ELR (cell line): ENCODE data around the gene GRIN2D.

Experiments used
- DNase-seq: peaks from one replicate; pipeline ENCODE4 v3.0.0-alpha.2; 2015; ENCODE audit warnings: low read depth

GRIN2D gene

GRCh38 chr19:48393559-48394330 is at the start of gene GRIN2D:
GRIN2D (plus strand) TSS chr19:48393668; CDS start chr19:48398393, 4,725 bp downstream.
- peak; percentile 40 for DNase-seq

- DNase-seq: no peak
These were observed 48.6 kb upstream of the GRIN2D start for GRCh38 chr19:48344892-48345291.

GRCh38 chr19:48346191-48346590 is 47.3 kb upstream of the GRIN2D start:
- DNase-seq: no peak

- no peak for DNase-seq
These were observed 45.4 kb upstream of the GRIN2D start for GRCh38 chr19:48348045-48348444.

- DNase-seq: no peak
These were observed 44.7 kb upstream of the GRIN2D start for GRCh38 chr19:48348737-48349136.

GRCh38 chr19:48350856-48351255 is 42.6 kb upstream of the GRIN2D start:
- no peak for DNase-seq

GRCh38 chr19:48351341-48351752 is 42.1 kb upstream of the GRIN2D start:
- DNase-seq: peak; percentile 69

- DNase-seq: peak; percentile 61
These were observed 39.8 kb upstream of the GRIN2D start for GRCh38 chr19:48353677-48354076.

GRCh38 chr19:48354332-48354992 is 39.0 kb upstream of the GRIN2D start:
- peak; percentile 36 for DNase-seq

- no peak for DNase-seq
These were observed 38.0 kb upstream of the GRIN2D start for GRCh38 chr19:48355365-48355954.

GRCh38 chr19:48359123-48359522 is 34.3 kb upstream of the GRIN2D start:
- no peak for DNase-seq

GRCh38 chr19:48361912-48362311 is 31.6 kb upstream of the GRIN2D start:
- no peak for DNase-seq

GRCh38 chr19:48362716-48363499 is 30.6 kb upstream of the GRIN2D start:
- peak; percentile 96 for DNase-seq

GRCh38 chr19:48363500-48363809 is 30.0 kb upstream of the GRIN2D start:
- no peak for DNase-seq

- peak; percentile 98 for DNase-seq
These were observed 29.5 kb upstream of the GRIN2D start, which contains the start of the genes SYNGR4 and TMEM143 for GRCh38 chr19:48363810-48364597. SYNGR4 (plus strand) TSS chr19:48364367; CDS start chr19:48365843, 1,476 bp downstream. TMEM143 (minus strand) TSS chr19:48363940; CDS start chr19:48363920, 20 bp downstream.

- no peak for DNase-seq
These were observed 28.7 kb upstream of the GRIN2D start for GRCh38 chr19:48364598-48365348.

- no peak for DNase-seq
These were observed 27.9 kb upstream of the GRIN2D start for GRCh38 chr19:48365602-48366001.

GRCh38 chr19:48367855-48368254 is 25.6 kb upstream of the GRIN2D start:
- DNase-seq: no peak

GRCh38 chr19:48368936-48369335 is 24.5 kb upstream of the GRIN2D start:
- no peak for DNase-seq

GRCh38 chr19:48370955-48371354 is 22.5 kb upstream of the GRIN2D start:
- DNase-seq: no peak

GRCh38 chr19:48371367-48371766 is 22.1 kb upstream of the GRIN2D start:
- DNase-seq: no peak
